ENCODE results near the gene WSB1. TPM values are rescaled to one million over a fixed set of nuclear protein-coding genes. Genes with fewer than 3 reads are reported as not detected.

WSB1 gene
- total and polyA plus RNA-seq, 9 of the 15 experiments (the other 6 are each of a cell fraction or from before 2014, with no cell fraction given) = 22.8 to 229 (median 81.1) TPM

GRCh38 chr17:27293898-27294688 is at the start of gene WSB1 (continued):
- TF ChIP-seq TRIM25 (IDR thresholded peaks at IDR 0.05; ENCODE audit: borderline replicate concordance) (no peak), ZNF140 (CRISPR knock-in tag; IDR thresholded peaks at IDR 0.05) (no peak), PURB (CRISPR knock-in tag; IDR thresholded peaks at IDR 0.05; ENCODE audit: low read depth) (no peak), ZNF324 (CRISPR knock-in tag; IDR thresholded peaks at IDR 0.05) (no peak), MIER1 (IDR thresholded peaks at IDR 0.05; ENCODE audit: low read depth) (no peak), CHCHD3 (CRISPR knock-in tag; IDR thresholded peaks at IDR 0.05) (0 out of 2 replicates have a peak, but pooled peaks have one; percentile 83), NR2F6 (CRISPR knock-in tag; IDR thresholded peaks at IDR 0.05) (no peak), SP2 (IDR thresholded peaks at IDR 0.05; ENCODE audit: extremely low read depth, low read depth, low read length, poor library complexity, severe bottlenecking) (no peak), MTA3 (IDR thresholded peaks at IDR 0.05; ENCODE audit: borderline replicate concordance) (peak; percentile 88), ZNF12 (CRISPR knock-in tag; IDR thresholded peaks at IDR 0.05) (no peak), HEY1 (CRISPR knock-in tag; IDR thresholded peaks at IDR 0.05; ENCODE audit: borderline replicate concordance) (no peak), CBX8 (IDR thresholded peaks at IDR 0.05; ENCODE audit: borderline replicate concordance, extremely low read depth, low read depth, low read length, poor library complexity, severe bottlenecking) (no peak), GTF2E2 (tag; IDR thresholded peaks at IDR 0.05) (peak; percentile 67), ZNF75A (CRISPR knock-in tag; IDR thresholded peaks at IDR 0.05) (no peak), DPF2 (IDR thresholded peaks at IDR 0.05) (no peak), POLR2B (IDR thresholded peaks at IDR 0.05; ENCODE audit: low read depth, partially characterized antibody) (peak; percentile 99), SMARCA5 (IDR thresholded peaks at IDR 0.05) (peak; percentile 52; the same call in 1 of the 2 replicates), POLR2AphosphoS5 (IDR thresholded peaks at IDR 0.05; ENCODE audit: control insufficient read depth, insufficient read depth, low read depth, low read length) (peak; percentile 96), ZNF668 (CRISPR knock-in tag; IDR thresholded peaks at IDR 0.05) (no peak), RBM39 (optimal IDR thresholded peaks at IDR 0.05; ENCODE audit: low read depth, low read length) (no peak), RFX5 (IDR thresholded peaks at IDR 0.05; ENCODE audit: low read depth, low read length) (0 out of 2 replicates have a peak, but pooled peaks have one; percentile 63), JUNB (CRISPR knock-in tag; conservative IDR thresholded peaks at IDR 0.05) (no peak), PTBP1 (IDR thresholded peaks at IDR 0.05; ENCODE audit: low read depth, low read length) (no peak), PYGO2 (tag; IDR thresholded peaks at IDR 0.05) (no peak), KAT7 (CRISPR knock-in tag; IDR thresholded peaks at IDR 0.05; ENCODE audit: borderline replicate concordance) (peak; percentile 77; the same call in 1 of the 2 replicates), CREM (IDR thresholded peaks at IDR 0.05; ENCODE audit: low read depth) (peak; percentile 97), ZKSCAN3 (CRISPR knock-in tag; IDR thresholded peaks at IDR 0.05) (no peak), ZFPM2 (CRISPR knock-in tag; IDR thresholded peaks at IDR 0.05) (0 out of 2 replicates have a peak, but pooled peaks have one; percentile 60)
